ENCODE results near the gene TULP4.

GRCh38 chr6:158312672-158313397, 570 bp downstream of the TULP4 start:
- no peak for TF ChIP-seq CTCF (IDR thresholded peaks at IDR 0.05)
- no peak for TF ChIP-seq EZH2phosphoT487 (IDR thresholded peaks at IDR 0.05)
- no peak for TF ChIP-seq EZH2 (IDR thresholded peaks at IDR 0.05)

Data from neural progenitor cell (in vitro differentiated cells).